GM23338 (cell line): ENCODE data around the gene PHKG1.
"Not testable (repeated sequence)": the region's sequence is repeated elsewhere in the genome, so short reads cannot be mapped to it uniquely, and the experiment has no call there.

ENCODE experiments used
- CREB1 ChIP-seq: fragments of 250-450 bp; sonication (Bioruptor Pico); IDR thresholded peaks from 2 replicates; pipeline ENCODE4 v1.5.0; 2020; ENCODE audit warnings: low read depth, mild to moderate bottlenecking, moderate library complexity
- CTCF ChIP-seq, 2 experiments: fragments of 200-600 bp in 1 of 2; sonication (generic) in 1 of 2; conservative IDR thresholded peaks; 2 replicates each; pipeline versions ENCODE4 v1.5.1 to v1.6.1; 2016 to 2017; ENCODE audit warnings: antibody characterized with exemption in 2 of 2, low read depth in 2 of 2, mild to moderate bottlenecking in 2 of 2, moderate library complexity in 1 of 2
- EZH2 ChIP-seq: fragments of 200-600 bp; sonication (generic); IDR thresholded peaks from one replicate; pipeline ENCODE4 v1.8.0; 2017; ENCODE audit warnings: antibody characterized with exemption, mild to moderate bottlenecking, low read depth; ENCODE audit not compliant: unreplicated experiment
- EZH2phosphoT487 ChIP-seq: fragments of 200-600 bp; sonication (generic); IDR thresholded peaks from one replicate; pipeline ENCODE4 v1.8.1; 2018; ENCODE audit warnings: antibody characterized with exemption; ENCODE audit not compliant: unreplicated experiment
- JUNB ChIP-seq: IDR thresholded peaks from one replicate; pipeline ENCODE4 v1.6.1; 2016; ENCODE audit warnings: antibody characterized with exemption; ENCODE audit not compliant: unreplicated experiment
- NANOG ChIP-seq: IDR thresholded peaks from 2 replicates; pipeline ENCODE4 v1.6.1; 2016; ENCODE audit warnings: antibody characterized with exemption, borderline replicate concordance
- POLR2AphosphoS5 ChIP-seq: IDR thresholded peaks from 2 replicates; pipeline ENCODE4 v1.6.1; 2016; ENCODE audit warnings: antibody characterized with exemption, low read depth
- REST ChIP-seq: IDR thresholded peaks from one replicate; pipeline ENCODE4 v1.6.1; 2018; ENCODE audit warnings: antibody characterized with exemption; ENCODE audit not compliant: unreplicated experiment
- STAT1 ChIP-seq: IDR thresholded peaks from one replicate; pipeline ENCODE4 v1.6.1; 2016; ENCODE audit warnings: antibody characterized with exemption; ENCODE audit not compliant: unreplicated experiment
- ZNF114 ChIP-seq: fragments of 250-450 bp; sonication (Bioruptor Pico); IDR thresholded peaks from 2 replicates; pipeline ENCODE4 v1.5.0; 2020; ENCODE audit warnings: mild to moderate bottlenecking, moderate library complexity
- ZNF331 ChIP-seq: fragments of 250-450 bp; sonication (Bioruptor Pico); IDR thresholded peaks from 2 replicates; pipeline ENCODE4 v1.5.0; 2020; ENCODE audit warnings: low read depth, mild to moderate bottlenecking, moderate library complexity
- TF ChIP-seq, protein P1 (sequence below): IDR thresholded peaks from 2 replicates; pipeline ENCODE4 v1.6.1; 2016; ENCODE audit warnings: antibody characterized with exemption
- TF ChIP-seq, protein P2 (sequence below): fragments of 250-450 bp; sonication (Bioruptor Pico); IDR thresholded peaks from 2 replicates; pipeline ENCODE4 v1.5.0; 2020; ENCODE audit warnings: mild to moderate bottlenecking, moderate library complexity

- not testable (repeated sequence) for TF ChIP-seq EZH2; CTCF (conservative IDR thresholded peaks at IDR 0.05; ENCODE audit: low read depth in 2 of 2); POLR2AphosphoS5; REST; EZH2phosphoT487; JUNB; STAT1; CREB1 (CRISPR knock-in tag); ZNF331; ZNF114 (CRISPR knock-in tag); NANOG
- TF ChIP-seq, protein P1, sequence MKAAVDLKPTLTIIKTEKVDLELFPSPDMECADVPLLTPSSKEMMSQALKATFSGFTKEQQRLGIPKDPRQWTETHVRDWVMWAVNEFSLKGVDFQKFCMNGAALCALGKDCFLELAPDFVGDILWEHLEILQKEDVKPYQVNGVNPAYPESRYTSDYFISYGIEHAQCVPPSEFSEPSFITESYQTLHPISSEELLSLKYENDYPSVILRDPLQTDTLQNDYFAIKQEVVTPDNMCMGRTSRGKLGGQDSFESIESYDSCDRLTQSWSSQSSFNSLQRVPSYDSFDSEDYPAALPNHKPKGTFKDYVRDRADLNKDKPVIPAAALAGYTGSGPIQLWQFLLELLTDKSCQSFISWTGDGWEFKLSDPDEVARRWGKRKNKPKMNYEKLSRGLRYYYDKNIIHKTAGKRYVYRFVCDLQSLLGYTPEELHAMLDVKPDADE: not testable (repeated sequence)
- TF ChIP-seq, protein P2, sequence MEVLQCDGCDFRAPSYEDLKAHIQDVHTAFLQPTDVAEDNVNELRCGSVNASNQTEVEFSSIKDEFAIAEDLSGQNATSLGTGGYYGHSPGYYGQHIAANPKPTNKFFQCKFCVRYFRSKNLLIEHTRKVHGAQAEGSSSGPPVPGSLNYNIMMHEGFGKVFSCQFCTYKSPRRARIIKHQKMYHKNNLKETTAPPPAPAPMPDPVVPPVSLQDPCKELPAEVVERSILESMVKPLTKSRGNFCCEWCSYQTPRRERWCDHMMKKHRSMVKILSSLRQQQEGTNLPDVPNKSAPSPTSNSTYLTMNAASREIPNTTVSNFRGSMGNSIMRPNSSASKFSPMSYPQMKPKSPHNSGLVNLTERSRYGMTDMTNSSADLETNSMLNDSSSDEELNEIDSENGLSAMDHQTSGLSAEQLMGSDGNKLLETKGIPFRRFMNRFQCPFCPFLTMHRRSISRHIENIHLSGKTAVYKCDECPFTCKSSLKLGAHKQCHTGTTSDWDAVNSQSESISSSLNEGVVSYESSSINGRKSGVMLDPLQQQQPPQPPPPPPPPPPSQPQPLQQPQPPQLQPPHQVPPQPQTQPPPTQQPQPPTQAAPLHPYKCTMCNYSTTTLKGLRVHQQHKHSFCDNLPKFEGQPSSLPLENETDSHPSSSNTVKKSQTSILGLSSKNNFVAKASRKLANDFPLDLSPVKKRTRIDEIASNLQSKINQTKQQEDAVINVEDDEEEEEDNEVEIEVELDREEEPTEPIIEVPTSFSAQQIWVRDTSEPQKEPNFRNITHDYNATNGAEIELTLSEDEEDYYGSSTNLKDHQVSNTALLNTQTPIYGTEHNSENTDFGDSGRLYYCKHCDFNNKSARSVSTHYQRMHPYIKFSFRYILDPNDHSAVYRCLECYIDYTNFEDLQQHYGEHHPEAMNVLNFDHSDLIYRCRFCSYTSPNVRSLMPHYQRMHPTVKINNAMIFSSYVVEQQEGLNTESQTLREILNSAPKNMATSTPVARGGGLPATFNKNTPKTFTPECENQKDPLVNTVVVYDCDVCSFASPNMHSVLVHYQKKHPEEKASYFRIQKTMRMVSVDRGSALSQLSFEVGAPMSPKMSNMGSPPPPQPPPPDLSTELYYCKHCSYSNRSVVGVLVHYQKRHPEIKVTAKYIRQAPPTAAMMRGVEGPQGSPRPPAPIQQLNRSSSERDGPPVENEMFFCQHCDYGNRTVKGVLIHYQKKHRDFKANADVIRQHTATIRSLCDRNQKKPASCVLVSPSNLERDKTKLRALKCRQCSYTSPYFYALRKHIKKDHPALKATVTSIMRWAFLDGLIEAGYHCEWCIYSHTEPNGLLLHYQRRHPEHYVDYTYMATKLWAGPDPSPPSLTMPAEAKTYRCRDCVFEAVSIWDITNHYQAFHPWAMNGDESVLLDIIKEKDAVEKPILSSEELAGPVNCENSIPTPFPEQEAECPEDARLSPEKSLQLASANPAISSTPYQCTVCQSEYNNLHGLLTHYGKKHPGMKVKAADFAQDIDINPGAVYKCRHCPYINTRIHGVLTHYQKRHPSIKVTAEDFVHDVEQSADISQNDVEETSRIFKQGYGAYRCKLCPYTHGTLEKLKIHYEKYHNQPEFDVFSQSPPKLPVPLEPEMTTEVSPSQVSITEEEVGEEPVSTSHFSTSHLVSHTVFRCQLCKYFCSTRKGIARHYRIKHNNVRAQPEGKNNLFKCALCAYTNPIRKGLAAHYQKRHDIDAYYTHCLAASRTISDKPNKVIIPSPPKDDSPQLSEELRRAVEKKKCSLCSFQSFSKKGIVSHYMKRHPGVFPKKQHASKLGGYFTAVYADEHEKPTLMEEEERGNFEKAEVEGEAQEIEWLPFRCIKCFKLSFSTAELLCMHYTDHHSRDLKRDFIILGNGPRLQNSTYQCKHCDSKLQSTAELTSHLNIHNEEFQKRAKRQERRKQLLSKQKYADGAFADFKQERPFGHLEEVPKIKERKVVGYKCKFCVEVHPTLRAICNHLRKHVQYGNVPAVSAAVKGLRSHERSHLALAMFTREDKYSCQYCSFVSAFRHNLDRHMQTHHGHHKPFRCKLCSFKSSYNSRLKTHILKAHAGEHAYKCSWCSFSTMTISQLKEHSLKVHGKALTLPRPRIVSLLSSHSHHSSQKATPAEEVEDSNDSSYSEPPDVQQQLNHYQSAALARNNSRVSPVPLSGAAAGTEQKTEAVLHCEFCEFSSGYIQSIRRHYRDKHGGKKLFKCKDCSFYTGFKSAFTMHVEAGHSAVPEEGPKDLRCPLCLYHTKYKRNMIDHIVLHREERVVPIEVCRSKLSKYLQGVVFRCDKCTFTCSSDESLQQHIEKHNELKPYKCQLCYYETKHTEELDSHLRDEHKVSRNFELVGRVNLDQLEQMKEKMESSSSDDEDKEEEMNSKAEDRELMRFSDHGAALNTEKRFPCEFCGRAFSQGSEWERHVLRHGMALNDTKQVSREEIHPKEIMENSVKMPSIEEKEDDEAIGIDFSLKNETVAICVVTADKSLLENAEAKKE (CRISPR knock-in tag): not testable (repeated sequence)
Measured at GRCh38 chr7:56092388-56092787, 364 bp downstream of the PHKG1 start.
